PC-9 (cell line): Measurements from ENCODE around the gene EXOC3L2.

ENCODE experiments used
- CTCF ChIP-seq: fragments of 200-600 bp; sonication (generic); conservative IDR thresholded peaks from 2 replicates; pipeline ENCODE4 v1.6.1; 2017; ENCODE audit warnings: mixed run types, antibody characterized with exemption, mild to moderate bottlenecking, moderate library complexity
- EZH2 ChIP-seq: fragments of 200-600 bp; sonication (generic); IDR thresholded peaks from 2 replicates; pipeline ENCODE4 v1.8.0; 2017; ENCODE audit warnings: antibody characterized with exemption, low read depth

DNA sequence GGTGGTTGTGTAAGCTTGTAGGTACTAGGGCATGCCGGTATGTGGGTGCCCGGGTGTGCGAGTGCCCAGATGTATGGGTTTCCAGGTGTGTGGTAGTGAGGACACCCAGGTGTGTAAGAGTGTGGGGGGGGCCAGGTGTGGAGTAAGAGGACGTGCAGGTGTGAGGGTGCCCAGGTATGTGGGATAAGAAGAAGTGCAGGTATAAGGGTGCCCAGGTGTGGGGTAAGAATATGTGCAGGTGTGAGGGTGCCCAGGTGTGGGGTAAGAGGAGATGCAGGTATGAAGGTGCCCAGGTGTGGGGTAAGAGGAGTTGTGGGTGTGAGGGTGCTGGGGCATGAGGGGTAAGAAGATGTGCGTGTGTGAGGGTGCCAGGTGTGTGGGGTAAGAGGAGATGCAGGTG is 20.2 kb upstream of the EXOC3L2 start:
- TF ChIP-seq CTCF (no peak), EZH2 (no peak)
